Panc1 (cell line): Measurements from ENCODE around the gene TMCC1. TPM values are rescaled to one million over a fixed set of nuclear protein-coding genes. Genes with fewer than 3 reads are reported as not detected.
A peak's percentile ranks its signal among the peaks of the same experiment; 100 is the strongest.

Source experiments
- ATAC-seq: fragments of 200-7000 bp; cut with Tn5 transposase; 2 replicates; pipeline ENCODE4 v1.9.1; 2020; ENCODE audit warnings: mild to moderate bottlenecking, moderate library complexity
- BruUV-seq: library from RNA; stranded (reverse); fragments of 400-500 nt; replicated peaks from 2 replicates; lab custom pipeline; 2021; lab: Mats Ljungman, UMichigan
- CTCF ChIA-PET: fragments of 300-600 bp; sonication (Branson Sonifier 250); formaldehyde crosslinking; loops from one replicate; lab custom pipeline; 2022; ENCODE audit warnings: antibody characterized with exemption; lab: Charles Lee
- POLR2A ChIA-PET: fragments of 300-600 bp; sonication (Branson Sonifier 250); formaldehyde crosslinking; loops from one replicate; lab custom pipeline; 2022; ENCODE audit warnings: antibody characterized with exemption; lab: Charles Lee
- DNase-seq: peaks from one replicate; pipeline ENCODE4 v3.0.0-alpha.2; 2010; ENCODE audit warnings: low read depth, low spot score
- H3K27ac ChIP-seq: 2 replicates; pipeline ENCODE4 v1.5.1; 2011; ENCODE audit warnings: mild to moderate bottlenecking, low read length, inconsistent platforms
- H3K27me3 ChIP-seq: fragments of 200-500 bp; sonication (Bioruptor generic); 2 replicates; pipeline ENCODE4 v1.6.0; 2014; ENCODE audit warnings: low read length, inconsistent platforms; ENCODE audit not compliant: control insufficient read depth, insufficient read depth
- H3K36me3 ChIP-seq: fragments of 200-500 bp; sonication (Bioruptor generic); 2 replicates; pipeline ENCODE4 v1.5.1; 2014; ENCODE audit warnings: inconsistent platforms, mild to moderate bottlenecking, low read length, moderate library complexity; ENCODE audit not compliant: control insufficient read depth, insufficient read depth
- H3K4me1 ChIP-seq: 2 replicates; pipeline ENCODE4 v1.5.1; 2011; ENCODE audit warnings: inconsistent platforms, mild to moderate bottlenecking, low read length, moderate library complexity; ENCODE audit not compliant: control insufficient read depth, insufficient read depth
- H3K4me3 ChIP-seq, 2 experiments: 2 replicates each; pipeline ENCODE4 v1.5.1; 2011 to 2012; ENCODE audit warnings: low read depth in 2 of 2, low read length in 2 of 2, mild to moderate bottlenecking in 2 of 2, inconsistent platforms in 1 of 2, moderate library complexity in 1 of 2
- H3K9me3 ChIP-seq: fragments of 200-500 bp; sonication (Bioruptor generic); 2 replicates; pipeline ENCODE4 v1.5.1; 2014; ENCODE audit warnings: low read depth, mild to moderate bottlenecking, inconsistent platforms, low read length, moderate library complexity; ENCODE audit not compliant: control insufficient read depth, insufficient read depth
- CTCF ChIP-seq: fragments of 450-650 bp; IDR thresholded peaks from 2 replicates; pipeline ENCODE4 v1.5.1; 2017; ENCODE audit warnings: mild to moderate bottlenecking
- POLR2AphosphoS5 ChIP-seq: IDR thresholded peaks from 2 replicates; pipeline ENCODE4 v1.6.1; 2012; ENCODE audit warnings: mild to moderate bottlenecking, low read depth, low read length, moderate library complexity
- SIN3A ChIP-seq: IDR thresholded peaks from 2 replicates; pipeline ENCODE4 v1.6.1; 2012; ENCODE audit warnings: low read depth, mild to moderate bottlenecking, low read length, moderate library complexity, borderline replicate concordance; ENCODE audit not compliant: insufficient read depth
- TCF7L2 ChIP-seq: IDR thresholded peaks from 2 replicates; pipeline ENCODE4 v1.6.1; 2011; ENCODE audit warnings: mild to moderate bottlenecking, low read depth, low read length, inconsistent platforms
- in situ Hi-C: cut with HindIII; loops from 2 replicates; pipeline ENCODE4 v1.10.0; 2016; ENCODE audit warnings: low sequenced_read_pairs, low pct_unique_long_range_greater_than_20kb
- intact Hi-C: fragments of 100-400 bp; cut with micrococcal nuclease; formaldehyde crosslinking; loops from one replicate; pipeline ENCODE4 v1.10.0; 2022; ENCODE audit not compliant: unreplicated experiment
- total RNA-seq: library from RNA; stranded (reverse); gene quantifications from one replicate; pipeline ENCODE4 v1.2.1, GENCODE V29; 2021; ENCODE audit not compliant: unreplicated experiment
- TF ChIP-seq, protein P1 (sequence below), 2 experiments: IDR thresholded peaks; 2 replicates each; pipeline ENCODE4 v1.6.1; 2011 to 2012; ENCODE audit warnings: low read depth in 2 of 2, control low read depth in 1 of 2, low read length in 1 of 2, mild to moderate bottlenecking in 1 of 2, moderate library complexity in 1 of 2; ENCODE audit not compliant: insufficient read depth in 1 of 2

TMCC1 gene
- total RNA-seq, 1 experiment from 2014 or later: 33.2 TPM

DNA sequence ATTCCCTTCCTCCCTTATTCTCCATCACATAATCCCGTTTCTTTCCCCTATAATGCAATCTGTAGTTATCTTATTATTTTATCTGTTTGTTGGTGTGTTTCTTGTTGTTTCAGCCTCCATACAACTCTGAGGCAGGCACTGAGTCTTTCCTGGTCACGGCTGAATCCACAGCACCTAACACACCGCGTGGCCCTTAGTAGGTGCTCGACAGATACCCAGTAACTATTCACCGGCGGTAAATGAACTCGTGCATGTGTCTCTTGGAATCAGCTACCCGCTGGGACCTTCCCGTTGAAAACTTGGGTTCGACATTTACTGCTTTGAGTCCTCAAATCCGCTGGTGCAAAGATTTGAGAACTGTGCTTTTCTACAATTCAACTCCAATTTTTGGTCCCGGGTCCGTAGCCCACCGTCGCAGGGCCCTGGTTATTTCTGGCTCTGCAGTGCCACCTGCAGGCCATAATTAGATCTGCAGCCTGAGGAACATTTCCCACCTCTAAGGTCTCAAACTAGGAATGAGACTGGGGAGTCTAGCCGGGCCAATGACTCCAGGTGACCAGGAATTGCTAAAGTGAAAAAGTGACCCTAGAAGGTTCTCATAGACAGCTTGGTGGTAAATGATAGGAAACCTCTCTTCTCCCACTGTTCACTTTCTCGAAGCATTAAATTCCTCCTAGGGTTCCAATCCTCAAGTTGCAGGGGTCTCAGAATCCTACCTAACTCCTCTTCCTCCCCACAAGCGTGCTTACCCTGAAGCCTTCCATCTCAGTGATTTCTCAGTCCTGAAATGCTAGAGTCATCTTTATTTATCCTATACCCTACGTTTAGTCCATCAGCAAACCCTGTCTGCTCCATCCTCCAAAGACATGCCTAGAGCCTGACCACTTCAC, 41.0 kb upstream of the TMCC1 start:
- ChIA-PET CTCF (interaction anchor here (0.7 to 1.0 kb wide), 2 partner anchors 109 to 338 kb away, joined by 3 read pairs; no protein-coding TSS in a partner anchor), POLR2A (no interaction called here)
- ATAC-seq (peak; percentile 75), DNase-seq (peak; percentile 35)
- in situ Hi-C loops: no loop called here
- peak overlapping the region; percentile 34 to 69 for H3K4me3 ChIP-seq
- H3K27me3 ChIP-seq: no peaks in the 10 kb centered on the region
- no peak overlapping the region for H3K27ac ChIP-seq
- TF ChIP-seq CTCF (peak; percentile 97), TCF7L2 (no peak)
- TF ChIP-seq, protein P1, sequence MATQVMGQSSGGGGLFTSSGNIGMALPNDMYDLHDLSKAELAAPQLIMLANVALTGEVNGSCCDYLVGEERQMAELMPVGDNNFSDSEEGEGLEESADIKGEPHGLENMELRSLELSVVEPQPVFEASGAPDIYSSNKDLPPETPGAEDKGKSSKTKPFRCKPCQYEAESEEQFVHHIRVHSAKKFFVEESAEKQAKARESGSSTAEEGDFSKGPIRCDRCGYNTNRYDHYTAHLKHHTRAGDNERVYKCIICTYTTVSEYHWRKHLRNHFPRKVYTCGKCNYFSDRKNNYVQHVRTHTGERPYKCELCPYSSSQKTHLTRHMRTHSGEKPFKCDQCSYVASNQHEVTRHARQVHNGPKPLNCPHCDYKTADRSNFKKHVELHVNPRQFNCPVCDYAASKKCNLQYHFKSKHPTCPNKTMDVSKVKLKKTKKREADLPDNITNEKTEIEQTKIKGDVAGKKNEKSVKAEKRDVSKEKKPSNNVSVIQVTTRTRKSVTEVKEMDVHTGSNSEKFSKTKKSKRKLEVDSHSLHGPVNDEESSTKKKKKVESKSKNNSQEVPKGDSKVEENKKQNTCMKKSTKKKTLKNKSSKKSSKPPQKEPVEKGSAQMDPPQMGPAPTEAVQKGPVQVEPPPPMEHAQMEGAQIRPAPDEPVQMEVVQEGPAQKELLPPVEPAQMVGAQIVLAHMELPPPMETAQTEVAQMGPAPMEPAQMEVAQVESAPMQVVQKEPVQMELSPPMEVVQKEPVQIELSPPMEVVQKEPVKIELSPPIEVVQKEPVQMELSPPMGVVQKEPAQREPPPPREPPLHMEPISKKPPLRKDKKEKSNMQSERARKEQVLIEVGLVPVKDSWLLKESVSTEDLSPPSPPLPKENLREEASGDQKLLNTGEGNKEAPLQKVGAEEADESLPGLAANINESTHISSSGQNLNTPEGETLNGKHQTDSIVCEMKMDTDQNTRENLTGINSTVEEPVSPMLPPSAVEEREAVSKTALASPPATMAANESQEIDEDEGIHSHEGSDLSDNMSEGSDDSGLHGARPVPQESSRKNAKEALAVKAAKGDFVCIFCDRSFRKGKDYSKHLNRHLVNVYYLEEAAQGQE (IDR thresholded peaks at IDR 0.05; ENCODE audit: insufficient read depth in 1 of 2, low read depth in 2 of 2, low read length in 1 of 2): no peak
- no TSS peak for BruUV-seq
- no peaks in the 10 kb centered on the region for H3K36me3 ChIP-seq
- H3K9me3 ChIP-seq: no peaks in the 10 kb centered on the region
- intact Hi-C loops: loop anchor here (1.0 to 5.0 kb wide), 4 partner anchors 102 to 442 kb away; no protein-coding TSS in a partner anchor
- no peaks in the 10 kb centered on the region for H3K4me1 ChIP-seq

- TF ChIP-seq, protein P1 (IDR thresholded peaks at IDR 0.05; ENCODE audit: insufficient read depth in 1 of 2, low read depth in 2 of 2, low read length in 1 of 2): no peak
- TF ChIP-seq TCF7L2 (no peak), POLR2AphosphoS5 (no peak), SIN3A (no peak), CTCF (no peak)
- Histone ChIP-seq H3K36me3 (no peaks in the 10 kb centered on the region), H3K9me3 (no peaks in the 10 kb centered on the region), H3K27me3 (no peaks in the 10 kb centered on the region), H3K4me3 (no peak overlapping the region), H3K27ac (no peak overlapping the region), H3K4me1 (no peaks in the 10 kb centered on the region)
- no TSS peak for BruUV-seq
- DNase-seq (no peak), ATAC-seq (no peak)
- POLR2A ChIA-PET: no interaction called here
- CTCF ChIA-PET: no interaction called here
- in situ Hi-C loops (no loop called here), intact Hi-C loops (loop anchor here (5.0 kb wide), 2 partner anchors 101 to 441 kb away; no protein-coding TSS in a partner anchor)
Measured at GRCh38 chr3:129933471-129933870, 40.0 kb upstream of the TMCC1 start.
